SK-MEL-5 (cell line): Measurements from ENCODE around the gene ZNF765. TPM values are rescaled to one million over a fixed set of nuclear protein-coding genes. Genes with fewer than 3 reads are reported as not detected.
"Not testable (repeated sequence)": the region's sequence is repeated elsewhere in the genome, so short reads cannot be mapped to it uniquely, and the experiment has no call there.

ENCODE experiments used
- DNase-seq: peaks from one replicate; pipeline ENCODE4 v3.0.0-alpha.2; 2016; ENCODE audit warnings: low read depth, low spot score
- in situ Hi-C: cut with HindIII; loops from 2 replicates; pipeline ENCODE4 v1.10.0; 2016; ENCODE audit warnings: low sequenced_read_pairs, high pct_unique_total_duplicates, low pct_unique_long_range_greater_than_20kb
- polyA plus RNA-seq, 2 experiments: library from polyadenylated mRNA; depleted of rRNA; stranded (reverse); fragments of >200 nt; gene quantifications; 2 replicates each; pipeline ENCODE4 v1.2.3, GENCODE V29; 2015
- total RNA-seq: library from RNA; depleted of rRNA; stranded (reverse); fragments of >200 nt; shearing (Covaris generic); gene quantifications from 2 replicates; pipeline ENCODE4 v1.2.3, GENCODE V29; 2014; rRNA removed

Gene ZNF765
- 9.7 and 11.5 TPM in 2 replicates for total RNA-seq
- 3.8 and 5.0 TPM in 2 replicates for polyA plus RNA-seq (2015; cell fraction: cytosol; rRNA removed)
- 6.4 and 7.4 TPM in 2 replicates for polyA plus RNA-seq (2015; cell fraction: nucleus; rRNA removed)

DNA sequence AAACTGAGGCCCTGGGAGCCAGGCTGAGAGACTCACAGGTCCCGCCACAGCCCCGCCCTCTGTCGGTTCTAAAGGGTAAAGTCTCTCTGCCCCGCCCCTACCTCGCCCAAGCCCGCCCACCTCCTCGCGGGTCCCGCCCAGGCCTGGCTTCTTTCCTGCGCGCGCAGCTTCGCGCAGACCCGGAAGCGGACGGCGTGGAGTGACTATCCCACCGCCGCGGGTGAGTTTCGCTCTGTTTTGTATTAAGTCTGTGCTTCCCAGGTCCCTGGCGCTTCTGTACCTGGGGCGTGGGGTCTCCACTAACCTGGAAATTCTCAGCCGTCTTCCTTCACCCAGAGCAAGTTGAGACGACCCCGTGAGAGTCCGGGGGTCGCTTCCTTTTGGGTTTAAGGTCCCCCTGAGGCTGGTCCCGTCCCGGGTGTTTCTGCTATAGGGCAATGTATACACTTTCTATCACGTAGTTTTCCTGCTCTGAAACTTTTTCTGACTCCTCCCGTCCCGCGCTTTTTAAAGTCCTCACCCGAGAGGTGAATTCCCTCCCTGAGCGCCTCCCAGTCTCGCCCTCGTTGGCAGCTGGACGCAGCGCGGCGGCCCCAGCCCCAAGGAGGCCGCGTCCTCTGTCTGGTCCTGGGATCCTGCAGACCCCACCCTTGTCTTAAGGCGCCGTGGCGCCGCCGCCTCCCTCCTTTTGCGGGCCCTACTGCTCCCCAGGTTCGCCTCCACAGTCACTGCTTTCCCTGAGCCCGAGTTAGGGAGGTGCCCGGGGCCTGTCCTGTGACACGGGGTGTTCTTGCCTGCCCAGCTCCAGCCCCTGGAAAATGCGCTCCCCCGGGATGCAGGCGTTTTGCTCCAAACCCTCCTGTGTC is at the start of gene ZNF765:
TSS of gene ZNF765 (plus strand) at position 176 of the 866 bp plus-strand sequence. CDS start 2,867 bp downstream, outside the sequence.
- in situ Hi-C loops: no loop called here
- peak; percentile 85 for DNase-seq

DNA sequence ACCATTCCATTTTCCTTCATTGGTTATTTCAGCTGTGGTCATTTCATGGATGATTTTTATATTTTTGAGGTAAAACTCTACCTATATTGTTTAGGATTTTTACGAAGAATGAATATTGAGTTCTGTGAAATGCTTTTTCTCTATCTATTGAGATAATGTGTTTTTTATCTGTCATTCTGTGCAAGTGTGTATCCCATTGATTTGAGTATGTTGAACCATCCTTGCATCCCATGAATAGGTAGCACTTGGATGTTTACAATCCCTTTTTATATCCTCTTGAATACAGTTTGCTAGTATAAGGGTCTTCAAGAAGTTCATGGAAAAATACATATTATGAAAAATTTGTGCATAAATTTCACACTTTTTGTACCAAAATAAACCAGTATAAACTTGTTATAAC is 39.2 kb upstream of the ZNF765 start:
- no peak for DNase-seq
- in situ Hi-C loops: no loop called here

DNA sequence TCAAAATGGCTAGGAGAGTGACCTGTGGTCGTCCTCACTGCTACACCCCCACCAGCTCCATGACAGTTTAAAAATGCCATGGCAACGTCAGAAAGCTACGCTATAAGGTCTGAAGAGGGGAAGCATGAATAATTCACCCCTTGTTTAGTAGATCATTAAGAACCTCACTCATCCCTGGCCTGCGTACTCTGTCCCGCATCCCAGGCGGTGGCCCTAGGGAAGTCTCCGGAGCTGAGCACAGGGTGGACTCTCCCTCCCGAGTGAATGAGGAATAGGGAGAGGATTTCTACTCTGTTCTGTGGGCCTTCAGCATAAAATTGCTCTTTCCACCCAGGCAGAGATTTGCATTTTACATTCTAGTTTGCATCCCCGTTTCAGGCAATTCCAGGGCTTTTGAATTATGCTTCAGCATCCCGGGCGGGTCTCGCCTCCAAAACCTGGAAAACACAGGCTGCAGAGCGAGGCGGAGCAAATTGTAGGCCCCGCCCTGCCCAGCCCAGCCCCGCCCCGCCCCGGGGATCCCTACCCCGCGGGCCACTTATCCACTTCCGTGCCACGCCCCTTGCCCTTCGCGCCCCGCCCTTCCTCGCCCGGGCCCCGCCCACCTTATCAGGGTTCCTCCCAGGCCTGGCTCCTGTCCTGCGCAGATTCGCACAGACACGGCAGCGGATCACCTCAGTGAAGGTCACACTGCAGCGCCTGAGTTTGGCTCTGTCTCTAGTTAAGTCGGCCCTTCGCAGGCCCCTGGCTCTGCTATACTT is 36.9 kb upstream of the ZNF765 start:
- in situ Hi-C loops: no loop called here
- DNase-seq: no peak

DNA sequence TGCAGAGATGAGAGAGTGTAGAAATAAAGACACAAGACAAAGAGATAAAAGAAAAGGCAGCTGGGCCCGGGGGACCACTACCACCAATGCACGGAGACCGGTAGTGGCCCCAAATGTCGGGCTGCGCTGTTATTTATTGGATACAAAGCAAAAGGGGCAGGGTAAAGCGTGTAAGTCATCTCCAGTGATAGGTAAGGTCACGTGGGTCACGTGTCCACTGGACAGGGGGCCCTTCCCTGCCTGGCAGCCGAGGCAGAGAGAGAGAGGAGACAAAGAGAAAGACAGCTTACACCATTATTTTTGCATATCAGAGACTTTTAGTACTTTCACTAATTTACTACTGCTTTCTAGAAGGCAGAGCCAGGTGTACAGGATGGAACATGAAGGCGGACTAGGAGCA is 34.9 kb upstream of the ZNF765 start:
- DNase-seq, in situ Hi-C loops: not testable (repeated sequence)

DNA sequence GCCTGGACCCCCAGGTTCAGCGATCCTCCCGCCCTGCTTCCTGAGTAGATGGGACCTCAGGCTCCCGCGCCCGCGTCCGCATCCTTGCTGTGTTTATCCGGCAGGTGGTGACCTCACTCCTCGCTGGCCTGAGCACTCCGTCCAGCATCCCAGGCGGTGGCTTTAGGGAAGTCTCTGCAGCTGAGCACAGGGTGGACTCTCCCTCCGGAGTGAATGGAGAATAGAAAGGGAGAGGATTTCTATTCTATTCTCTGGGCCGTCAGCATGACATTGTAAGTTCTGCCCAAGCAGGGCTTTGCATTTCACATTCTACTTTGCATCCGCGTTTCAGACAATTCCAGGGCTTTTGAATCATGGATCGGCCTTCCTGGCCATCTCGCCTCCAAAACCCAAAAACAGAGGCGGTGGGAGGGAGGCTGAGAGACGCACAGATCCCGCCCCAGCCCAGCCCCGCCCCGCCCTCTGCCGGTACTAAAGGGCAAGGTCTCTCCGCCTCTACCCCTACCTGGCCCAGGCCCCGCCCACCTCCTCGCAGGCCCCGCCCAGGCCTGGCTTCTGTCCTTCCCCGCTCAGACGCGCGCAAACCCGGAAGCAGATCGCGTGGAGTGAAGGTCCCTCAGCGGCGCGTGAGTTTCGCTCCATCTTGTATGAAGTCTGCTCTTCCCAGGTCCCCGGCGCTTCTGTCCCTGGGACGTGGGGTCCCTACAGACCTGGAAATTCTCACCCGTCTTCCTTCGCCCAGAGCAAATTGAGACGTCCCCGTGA is 29.6 kb upstream of the ZNF765 start, which contains the start of gene ZNF525:
TSS of gene ZNF525 (plus strand) at position 572 of the 765 bp plus-strand sequence. CDS start 6,577 bp downstream, outside the sequence.
- DNase-seq: peak; percentile 78
- in situ Hi-C loops: no loop called here

DNA sequence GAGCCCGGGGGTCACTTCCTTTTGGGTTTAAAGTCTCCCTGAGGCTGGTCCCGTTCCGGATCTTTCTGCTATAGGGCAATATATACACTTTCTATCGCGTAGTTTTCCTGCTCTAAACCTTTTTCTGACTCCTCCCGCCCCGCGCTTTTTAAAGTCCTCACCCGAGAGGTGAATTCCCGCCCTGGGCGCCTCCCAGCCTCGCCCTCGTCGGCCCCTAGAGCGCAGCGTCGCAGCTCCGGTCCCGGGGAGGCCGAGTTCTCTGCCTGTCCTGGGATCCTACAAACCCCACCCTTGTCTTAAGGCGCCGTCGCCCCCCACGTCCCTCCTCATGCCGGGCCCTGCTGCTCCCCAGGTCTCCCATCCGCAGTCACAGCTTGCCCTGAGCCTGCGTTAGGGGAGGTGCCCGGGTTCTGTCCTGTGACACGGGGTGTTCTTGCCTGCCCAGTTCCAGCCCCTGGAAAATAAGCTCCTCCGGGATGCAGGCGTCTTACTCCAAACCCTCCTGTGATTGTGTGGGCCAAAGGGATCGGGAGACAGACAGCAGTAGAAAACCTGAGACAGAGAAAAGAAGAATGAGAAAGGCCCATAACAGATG is 29.0 kb upstream of the ZNF765 start:
- no peak for DNase-seq
- in situ Hi-C loops: no loop called here

DNA sequence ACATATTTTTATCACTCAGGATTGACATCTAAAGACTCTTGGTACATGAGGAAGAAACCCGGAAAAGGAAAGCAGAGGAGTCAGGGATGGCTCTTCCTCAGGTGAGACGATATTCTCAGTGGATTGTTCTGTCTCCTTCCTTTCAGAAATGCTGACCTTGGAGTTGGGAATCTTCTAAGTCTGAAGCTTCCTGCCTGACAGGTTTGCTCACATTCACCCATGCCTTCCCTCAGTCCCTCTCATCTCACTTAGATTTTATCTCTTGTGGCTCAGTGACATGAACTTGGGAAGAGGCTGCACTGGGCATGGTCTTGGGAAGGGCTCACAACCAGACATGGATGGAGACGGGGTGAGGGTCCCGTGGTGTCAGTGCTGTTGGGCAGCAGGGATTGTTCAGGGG is 22.8 kb upstream of the ZNF765 start:
- DNase-seq: no peak
- in situ Hi-C loops: no loop called here

DNA sequence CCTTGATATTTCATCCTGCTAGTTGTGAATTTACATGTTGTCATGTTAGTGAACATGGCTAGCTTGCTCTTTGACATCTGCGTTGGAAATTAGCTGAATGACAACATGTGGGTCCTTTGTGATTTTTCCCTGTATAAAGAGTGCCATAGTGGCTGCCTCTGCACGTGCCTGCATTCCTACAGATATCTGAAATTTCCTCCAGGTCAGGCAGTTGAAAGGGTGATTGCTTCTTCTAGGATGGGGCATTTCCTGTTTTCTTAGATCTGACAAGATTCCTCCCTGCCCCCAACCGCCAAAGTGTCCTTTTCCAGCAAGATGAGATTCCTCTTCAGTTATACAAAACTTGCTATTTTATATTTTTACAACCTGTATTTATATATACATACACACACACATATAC is 20.7 kb upstream of the ZNF765 start:
- in situ Hi-C loops: no loop called here
- no peak for DNase-seq

DNA sequence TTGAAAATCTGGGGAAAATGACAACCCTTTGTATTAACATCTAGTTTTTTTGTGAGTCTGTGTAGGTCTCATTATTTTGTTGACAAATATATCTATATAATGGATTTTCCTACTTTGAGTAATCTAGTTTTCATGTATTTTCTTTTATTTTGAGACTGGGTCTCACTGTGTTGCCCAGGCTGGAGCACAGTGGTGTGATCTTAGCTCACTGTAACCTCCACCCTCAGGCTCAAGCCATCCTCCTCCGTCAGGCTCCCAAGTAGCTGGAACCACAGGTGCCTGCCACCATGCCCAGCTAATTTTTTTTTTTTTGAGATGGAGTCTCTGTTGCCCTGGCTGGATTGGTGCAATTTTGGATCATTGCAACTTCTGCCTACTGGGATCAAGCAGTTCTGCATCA is 20.2 kb upstream of the ZNF765 start:
- in situ Hi-C loops: no loop called here
- no peak for DNase-seq

DNA sequence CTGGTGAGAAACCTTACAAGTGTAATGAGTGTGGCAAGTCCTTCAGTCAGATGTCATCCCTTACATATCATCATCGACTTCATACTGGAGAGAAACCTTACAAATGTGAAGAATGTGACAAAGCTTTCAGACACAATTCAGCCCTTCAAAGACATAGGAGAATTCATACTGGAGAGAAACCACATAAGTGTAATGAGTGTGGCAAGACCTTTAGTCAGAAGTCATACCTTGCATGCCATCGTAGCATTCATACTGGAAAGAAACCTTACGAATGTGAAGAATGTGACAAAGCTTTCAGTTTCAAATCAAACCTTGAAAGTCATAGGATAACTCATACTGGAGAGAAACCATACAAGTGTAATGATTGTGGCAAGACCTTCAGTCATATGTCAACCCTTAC is 13.6 kb upstream of the ZNF765 start:
- no peak for DNase-seq
- in situ Hi-C loops: no loop called here

DNA sequence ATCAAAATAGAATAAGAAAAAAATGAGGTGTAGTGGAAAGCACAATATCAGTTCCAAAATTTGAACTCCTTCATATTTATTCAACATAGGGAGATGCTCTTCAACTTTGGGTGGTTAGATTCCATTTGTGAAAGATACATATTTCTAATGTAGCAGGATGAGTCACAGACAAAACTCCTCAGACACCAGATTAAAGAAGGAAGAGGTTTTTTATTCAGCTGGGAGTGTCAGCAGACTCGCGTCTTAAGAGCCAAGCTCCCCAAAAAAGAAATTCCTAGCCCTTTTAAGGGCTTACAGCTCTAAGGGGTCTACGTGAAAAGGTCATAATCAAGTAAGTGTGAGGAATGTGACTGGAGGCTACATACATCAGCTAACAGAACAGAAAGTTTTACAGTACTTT is 6.8 kb upstream of the ZNF765 start:
- in situ Hi-C loops: no loop called here
- DNase-seq: no peak

DNA sequence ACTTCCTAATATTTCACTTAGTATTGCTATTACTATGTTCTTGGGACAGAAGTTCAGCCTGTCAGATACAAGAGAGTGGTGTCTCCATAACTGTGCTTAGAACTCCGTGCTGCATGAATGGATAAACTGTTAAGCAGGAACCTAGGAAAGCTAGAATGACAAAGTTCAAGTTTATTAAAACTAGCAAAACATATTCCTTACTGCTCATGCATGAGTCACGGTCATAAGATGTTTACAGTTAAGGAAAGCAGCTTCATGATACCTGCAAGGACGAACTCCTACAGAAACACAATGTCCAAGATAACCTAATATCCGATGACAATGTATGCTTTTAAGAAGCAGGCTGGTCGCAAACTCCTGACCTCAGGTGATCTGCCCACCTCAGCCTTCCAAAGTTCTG is 6.0 kb upstream of the ZNF765 start:
- in situ Hi-C loops: no loop called here
- DNase-seq: no peak

DNA sequence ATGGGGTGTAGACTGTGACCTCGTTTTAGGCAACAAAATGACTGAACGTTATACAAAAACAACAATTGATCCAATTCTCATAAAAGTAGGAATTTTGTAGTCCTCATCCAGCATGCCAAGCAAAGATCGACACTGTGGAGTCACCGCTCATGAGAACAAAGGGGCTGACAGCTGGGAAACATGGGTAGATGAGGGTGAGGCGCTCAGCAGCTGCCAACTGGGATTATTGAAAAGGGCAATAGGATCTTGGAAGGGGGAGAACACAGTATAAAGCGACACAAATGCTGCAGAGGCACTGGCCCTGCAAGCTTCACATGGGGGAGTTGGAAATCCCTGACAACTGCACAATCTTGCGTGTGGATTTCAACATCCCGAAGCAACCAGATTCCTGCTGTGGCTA is 5.4 kb upstream of the ZNF765 start:
- in situ Hi-C loops: no loop called here
- no peak for DNase-seq

DNA sequence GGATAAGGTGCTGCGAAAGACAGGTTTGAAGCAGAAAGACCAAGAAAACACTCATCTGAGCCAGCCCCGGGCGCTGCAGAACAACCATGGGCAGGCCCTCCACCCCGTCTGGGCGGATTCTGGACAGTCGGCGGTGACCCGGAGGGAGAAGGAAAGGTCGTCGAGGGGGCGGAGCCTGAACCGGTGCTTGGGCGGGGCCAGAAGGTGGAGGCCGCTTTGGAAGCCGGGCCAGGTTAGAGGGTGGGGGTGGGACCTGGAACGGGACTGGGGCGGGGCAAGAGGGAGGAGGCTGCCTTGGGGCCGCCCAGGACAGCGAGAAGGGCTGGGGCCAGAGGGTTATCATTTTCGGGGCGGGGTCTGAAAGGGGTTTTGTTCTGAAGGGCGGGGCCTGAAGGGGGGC is 5.0 kb upstream of the ZNF765 start:
- in situ Hi-C loops: no loop called here
- no peak for DNase-seq

DNA sequence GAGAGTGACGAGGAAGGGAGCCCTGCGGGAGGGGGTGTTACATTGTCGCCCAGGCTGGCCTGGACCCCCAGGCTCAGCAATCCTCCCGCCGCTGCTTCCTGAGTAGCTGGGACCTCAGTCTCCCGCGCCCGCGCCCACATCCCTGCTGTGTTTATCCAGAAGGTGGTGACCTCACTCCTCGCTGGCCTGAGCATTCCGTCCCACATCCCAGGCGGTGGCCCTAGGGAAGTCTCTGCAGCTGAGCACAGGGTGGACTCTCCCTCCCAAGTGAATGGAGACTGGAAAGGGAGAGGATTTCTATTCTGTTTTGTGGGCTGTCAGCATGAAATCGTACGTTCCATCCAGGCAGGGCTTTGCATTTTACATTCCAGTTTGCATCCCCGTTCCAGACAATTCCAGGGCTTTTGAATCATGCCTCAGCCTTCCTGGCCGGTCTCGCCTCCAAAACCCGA is 401 bp upstream of the ZNF765 start:
- in situ Hi-C loops: no loop called here
- no peak for DNase-seq

DNA sequence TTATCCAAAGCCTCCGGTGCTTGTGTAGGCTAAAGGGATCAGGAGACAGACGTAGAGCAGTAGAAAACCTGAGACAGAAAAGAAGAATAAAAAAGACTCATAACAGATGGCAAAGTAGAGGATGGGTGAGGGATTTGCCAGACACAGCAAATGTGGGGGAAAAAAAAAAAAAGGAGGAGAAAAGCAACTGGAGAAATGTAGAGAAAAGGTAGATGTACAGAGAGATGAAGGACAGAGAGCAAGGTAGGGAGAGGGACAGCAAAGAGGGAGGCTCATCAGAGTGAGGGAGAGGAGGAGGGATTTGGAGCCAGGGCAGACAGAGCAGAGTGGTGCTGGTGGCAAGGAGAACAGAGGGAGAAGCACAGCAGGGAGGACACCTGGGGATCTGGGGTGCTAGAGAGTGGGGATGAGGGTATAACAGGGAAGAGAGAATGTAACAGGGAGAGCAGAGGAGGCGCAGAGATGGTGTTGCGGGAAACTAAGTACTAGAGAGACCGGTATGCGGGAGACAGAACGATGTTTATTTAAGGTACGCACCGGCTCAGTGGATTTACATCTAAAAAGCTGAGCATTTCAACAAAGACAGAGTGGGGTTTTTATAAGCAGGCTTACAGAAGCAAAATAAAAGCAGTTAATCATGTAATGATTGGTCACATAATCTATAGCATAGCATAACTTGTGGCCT is 1.0 kb downstream of the ZNF765 start:
- in situ Hi-C loops, DNase-seq: not testable (repeated sequence)

DNA sequence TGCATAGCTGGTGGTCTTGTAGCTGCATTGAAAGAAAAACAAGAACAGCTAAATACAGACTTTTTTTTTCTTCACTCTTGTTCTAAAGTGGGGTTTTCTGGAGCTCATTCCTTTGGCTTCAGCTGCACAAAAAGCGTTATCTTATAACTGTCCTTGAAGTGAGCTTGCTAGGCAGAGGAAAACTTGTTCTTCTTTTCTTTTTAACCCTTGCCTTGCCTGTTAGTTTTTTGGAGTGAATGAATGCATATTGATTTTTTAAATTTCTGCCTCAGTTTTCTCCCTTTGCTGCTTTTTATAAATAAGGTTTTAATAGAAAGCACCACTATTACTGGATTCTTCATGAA is 1.5 kb downstream of the ZNF765 start:
- DNase-seq: no peak
- in situ Hi-C loops: no loop called here
